Stimulated activated CD8-positive, alpha-beta memory T cell treated with anti-CD3 and anti-CD28 coated beads, Interleukin-7, amount 100 ng/mL, for 48 hours (primary cell): ENCODE results near the gene BCO2.

Experiments used
- DNase-seq, 2 donors: peaks; one replicate each; pipeline ENCODE4 v3.0.0-alpha.2; 2020; ENCODE audit warnings: low read depth in 1 of 2; ENCODE audit errors: extremely low read depth in 1 of 2

The BCO2 gene

DNA sequence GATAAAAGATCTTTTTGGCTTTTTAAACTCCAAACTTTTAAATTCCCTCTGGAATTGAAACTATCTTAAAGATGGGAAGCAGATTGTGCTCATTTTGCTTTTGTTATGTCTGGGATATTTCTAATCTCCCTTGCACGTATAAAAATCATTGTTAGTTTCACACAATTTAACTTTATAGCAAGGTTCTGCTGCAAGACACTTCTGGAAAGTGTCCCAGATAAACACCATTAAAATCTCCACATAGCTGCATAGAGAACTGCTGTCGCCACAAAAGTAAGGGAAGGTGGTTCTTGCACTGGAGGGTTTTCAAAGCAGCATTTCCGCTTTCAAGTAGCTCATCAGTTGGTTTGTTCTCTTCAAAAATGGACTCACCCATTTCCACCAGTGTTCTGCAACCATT lies 62.7 kb downstream of the BCO2 start:
- DNase-seq = no peak

DNA sequence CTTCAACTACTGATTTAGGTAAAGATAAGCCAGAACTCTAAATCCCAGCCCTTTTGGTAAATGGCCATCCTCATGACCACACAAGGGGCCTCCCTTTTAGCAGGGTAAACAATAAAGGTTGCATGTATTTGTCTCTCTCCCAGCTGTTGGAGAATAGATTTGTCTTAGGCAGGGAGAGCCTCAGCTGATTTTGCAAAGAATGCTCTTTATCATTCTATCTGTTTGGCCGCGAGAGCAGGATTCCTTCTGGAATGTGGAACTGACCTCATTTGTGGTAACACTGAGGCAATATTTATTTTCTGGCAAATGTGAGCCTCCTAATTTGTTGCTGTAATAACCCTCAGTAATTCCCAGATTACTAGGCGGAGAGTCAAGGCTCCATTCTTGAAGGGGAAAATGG lies 66.2 kb downstream of the BCO2 start:
- DNase-seq = no peak

DNA sequence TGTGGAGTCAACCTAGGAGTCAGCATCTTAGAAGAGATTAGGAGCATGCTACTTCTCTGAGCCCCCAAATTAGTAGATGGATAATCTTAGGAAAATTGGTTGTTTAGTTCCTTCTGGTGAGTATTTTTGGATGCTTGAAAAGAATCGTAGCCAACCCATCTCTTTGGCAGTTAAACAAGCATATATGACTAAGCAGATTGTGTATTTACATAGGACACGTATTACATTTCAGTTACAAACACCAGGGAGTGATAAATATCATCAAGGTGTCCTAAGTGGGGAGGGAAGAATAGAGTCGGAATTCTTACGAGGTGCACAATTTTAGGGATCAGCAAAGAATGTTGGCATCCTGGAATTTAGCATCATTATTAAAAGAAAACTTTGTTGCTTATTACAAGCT lies 71.9 kb downstream of the BCO2 start:
- no peak for DNase-seq

DNA sequence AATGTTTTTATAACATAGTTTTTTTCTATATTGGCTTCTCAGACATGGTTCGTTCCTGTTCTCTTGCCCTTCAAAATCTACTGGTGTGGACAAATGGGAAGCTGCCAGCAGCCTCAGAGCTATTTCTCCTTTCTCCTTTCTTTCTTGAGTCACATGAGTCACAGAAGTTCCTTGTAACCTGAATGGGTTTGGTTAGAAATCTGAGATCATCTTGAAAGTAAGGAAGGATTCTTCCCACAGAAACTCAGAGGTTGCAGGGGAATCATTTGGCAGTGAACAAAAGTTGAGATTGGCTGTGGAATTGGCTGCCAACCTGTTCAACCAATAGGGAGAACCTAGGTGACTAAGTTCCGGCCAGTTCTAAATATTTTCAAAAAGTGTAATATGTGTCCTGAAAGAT lies 72.9 kb downstream of the BCO2 start:
- no peak for DNase-seq

DNA sequence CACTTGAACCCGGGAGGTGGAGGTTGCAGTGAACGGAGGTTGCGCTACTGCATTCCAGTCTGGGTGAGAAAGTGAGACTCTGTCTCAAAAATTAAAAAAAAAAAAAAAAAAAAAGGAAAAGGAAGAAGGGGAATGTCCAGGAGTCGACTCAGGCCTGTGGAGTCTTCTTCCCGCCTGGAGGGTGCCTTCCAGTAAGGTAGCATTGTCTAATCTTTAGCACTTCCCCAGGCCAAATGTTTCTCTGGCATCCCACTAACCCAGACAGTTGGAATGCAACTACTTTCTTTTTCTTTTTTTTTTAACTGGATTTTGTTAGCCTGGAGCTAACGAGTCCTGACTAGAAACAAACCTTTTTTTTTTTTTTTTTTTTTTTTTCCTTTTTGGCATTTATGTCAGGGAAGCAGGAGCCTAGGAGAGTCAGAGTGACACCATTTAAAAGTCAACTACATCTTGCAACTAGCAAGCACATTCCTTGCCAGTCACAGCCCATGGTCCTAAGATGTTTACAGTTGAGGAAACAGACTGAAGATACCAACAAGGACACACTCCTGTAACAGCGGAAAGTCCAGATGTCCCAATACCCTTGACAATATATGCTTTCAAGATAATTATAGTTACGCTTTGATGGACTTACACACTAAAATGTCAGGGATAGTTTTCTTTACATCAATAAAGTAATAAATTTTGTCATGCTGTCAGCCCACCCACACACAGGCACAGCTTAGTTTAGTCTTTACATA lies 74.7 kb downstream of the BCO2 start:
- no peak for DNase-seq

DNA sequence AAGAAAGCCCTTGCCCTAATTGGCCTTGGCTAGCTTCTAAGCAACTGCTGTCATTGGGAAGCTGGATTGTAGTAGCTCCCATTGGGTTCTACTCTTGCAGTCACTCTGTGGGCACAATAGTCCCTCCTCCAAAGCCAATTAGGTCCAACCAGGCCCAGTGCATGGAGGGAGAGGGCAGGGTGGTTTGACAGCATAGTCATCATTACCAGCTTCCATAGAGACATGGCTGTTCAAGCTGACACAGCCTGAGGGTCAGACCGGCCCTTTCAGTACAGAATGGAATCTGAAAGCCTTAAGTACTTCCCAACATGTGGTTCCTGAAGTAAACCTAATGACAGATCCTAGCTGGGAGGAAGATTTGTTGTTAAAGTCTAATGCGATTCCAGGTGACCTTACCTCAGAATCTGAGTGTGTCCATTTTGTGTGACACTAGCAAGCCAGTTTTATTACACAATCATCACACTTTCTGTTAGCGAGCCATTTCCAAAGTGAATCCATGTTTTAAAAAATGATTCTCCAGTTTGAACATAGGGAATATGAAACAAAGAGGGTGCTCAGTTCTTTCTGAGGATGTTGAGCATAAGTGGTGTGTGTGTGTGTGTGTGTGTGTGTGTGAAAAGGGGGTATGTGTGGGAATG lies 78.4 kb downstream of the BCO2 start:
- DNase-seq = no peak

DNA sequence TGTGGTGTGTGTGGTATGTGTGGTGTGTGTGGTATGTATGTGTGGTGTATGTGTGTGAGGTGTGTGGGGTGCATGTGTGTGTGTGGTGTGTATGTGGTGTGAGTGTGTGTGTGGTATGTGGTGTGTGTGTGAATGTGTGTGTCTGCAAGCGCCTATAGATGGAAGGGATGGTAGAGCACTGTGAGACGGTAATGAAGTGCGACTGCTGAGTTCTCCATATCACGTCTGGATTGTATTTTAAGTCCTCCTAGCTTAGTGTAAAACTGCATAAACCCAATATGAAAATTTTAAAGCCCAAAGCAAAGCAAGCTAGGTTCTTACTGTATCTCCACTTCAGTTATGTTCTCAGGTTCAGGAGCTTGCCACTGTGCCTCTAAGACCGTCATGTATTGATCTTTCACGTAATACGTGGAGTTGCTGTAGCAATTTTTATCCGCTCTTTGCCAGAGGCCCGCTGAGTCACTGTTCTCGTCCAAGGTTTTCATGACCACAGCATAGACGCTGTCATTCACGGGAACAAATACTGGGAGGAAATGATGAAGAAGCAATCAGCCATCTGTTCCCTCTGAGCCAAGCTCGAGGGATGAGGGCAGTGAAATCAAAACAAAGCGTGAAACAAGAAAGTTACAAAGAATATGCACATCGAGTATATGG lies 79.9 kb downstream of the BCO2 start:
- no peak for DNase-seq

DNA sequence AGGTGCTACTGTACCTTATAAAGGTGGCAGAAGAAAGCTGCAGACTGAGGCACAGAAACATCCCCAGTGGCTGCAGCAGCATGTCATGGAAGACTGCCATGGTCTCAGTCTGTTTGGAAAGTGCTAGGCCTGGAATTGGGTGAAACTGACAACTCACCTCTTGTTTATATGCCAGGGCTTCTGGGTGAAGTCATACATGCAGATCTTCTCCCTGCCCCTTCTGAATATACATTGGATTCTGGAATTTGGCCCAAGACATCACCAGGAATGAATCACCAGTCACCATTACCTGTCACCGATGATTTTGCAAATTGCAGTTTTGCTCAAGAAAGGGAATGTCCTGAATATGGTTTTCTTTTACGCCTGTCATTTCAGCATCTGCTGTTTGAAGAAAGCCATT lies 85.2 kb downstream of the BCO2 start, which contains the start of gene PLET1:
PLET1 (minus strand) TSS at position 371 of the 400 bp plus-strand sequence; CDS start at position 100, 271 bp downstream.
- DNase-seq = no peak

DNA sequence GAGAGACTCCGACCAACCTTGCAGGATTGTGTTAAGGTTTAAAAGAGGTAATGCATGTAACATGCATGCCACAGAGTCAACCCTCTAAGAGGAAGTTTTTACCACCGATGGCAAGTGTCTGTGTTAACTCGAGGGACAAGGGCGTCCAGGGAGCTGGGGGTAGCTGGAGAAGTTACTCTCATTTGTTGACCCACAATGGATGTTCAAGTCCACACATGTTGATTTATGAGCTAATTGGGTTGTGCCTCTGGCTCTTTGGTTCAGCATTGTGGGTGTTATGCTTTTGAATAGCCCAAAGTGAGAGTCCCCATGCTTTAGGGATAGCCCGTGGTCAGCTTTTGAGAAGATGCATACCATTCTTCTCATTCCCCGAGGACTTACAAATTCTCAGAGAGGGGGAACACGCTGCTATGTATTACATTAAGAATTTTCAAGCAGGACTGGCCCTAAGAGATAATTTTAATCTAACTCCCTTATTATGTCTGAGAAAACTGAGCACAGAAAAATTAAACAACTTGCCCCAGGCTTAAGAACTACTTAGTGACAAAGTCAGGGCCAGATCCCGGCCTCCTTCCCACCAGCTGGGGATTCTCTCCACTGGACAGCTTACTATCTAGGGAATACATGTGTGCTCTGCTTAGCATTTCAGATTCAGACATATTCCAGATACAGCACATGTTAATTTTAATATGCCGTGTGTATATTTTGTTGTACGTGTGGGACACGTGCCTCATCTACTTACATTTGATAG lies 90.5 kb downstream of the BCO2 start:
- DNase-seq = no peak

DNA sequence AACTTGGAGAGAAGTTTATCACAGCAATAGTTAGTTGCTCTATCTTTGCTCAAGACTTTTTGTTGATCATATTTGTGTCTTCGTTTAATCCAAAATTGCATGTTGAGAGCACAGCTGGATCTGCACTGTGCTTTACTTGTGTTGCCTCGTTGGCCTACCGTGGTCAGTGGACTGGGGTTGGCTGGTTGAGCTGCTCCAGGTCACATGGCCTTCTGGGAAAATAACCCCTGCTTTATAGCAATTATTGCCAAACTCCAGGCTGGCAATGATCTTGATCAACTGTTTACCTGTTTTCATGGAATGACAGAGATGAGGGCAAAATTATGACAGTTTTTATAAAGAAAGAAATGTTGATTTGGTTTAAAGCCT lies 91.1 kb downstream of the BCO2 start:
- no peak for DNase-seq

DNA sequence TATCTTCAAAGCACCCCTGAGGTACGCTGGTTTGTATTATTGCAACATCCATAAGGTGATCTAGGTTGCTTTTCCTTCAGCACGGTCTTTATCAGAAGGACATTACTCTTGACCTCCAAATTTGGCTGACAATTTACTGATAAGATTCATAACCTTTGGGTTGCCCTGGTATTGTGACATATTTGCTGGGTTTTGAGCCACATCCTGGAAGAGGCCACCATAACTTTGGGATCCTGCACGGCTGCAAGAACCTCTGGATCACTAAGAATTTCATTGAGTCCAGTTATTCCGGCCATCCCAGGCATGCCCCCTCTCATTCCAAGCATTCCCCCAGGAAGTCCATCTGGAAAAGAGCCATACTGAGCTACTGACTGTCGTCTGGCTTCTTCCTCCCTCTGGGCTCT lies 91.9 kb downstream of the BCO2 start:
- no peak for DNase-seq

DNA sequence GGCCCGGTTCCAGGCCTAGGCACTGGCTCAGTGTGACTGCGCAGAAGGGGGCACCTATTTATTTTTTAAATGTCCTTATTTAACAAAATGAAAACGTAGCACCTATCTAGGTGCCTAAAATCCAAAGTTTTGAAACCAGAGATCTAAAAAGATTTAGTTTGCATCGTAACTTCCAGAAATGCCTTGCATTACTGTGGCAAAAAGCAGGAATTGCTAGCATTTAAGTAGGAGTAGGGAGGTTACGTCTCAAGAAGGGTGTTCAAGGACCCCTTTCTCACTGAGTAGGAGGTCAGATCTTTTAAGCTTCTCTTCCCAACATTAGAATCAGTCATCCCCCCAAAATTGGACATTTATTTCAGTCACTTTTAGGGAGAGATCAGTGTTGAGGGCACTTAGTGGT lies 93.1 kb downstream of the BCO2 start:
- DNase-seq = no peak
